ENCODE data around the gene AP1S3.

AP1S3 gene

DNA sequence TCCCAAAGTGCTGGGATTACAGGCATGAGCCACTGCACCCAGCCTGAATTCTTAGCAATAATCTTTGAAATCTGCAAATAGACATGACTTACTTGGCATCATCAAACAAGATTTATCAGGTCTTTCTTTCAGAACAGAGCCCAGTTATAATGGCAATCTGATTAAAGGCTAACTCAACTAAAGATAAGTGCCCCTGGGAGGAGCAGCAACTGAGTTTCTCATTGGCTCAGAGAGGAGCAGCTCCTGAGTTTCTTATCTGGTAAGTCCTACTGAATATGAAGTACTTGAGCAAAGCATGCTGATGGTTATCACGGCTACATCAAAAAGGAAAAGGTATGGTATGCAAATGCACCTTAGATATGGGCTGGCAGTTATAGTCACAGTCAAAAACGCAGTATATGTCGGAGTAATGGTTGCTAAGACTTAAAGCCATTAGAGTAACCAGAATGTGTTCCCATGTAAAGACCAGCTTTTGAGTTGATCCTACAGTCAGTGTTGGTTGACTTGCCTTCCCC is 15.0 kb upstream of the AP1S3 start:
- no peak overlapping the region for H3K9ac ChIP-seq (ENCODE audit: low read length)
- H3K4me1 ChIP-seq (ENCODE audit: control insufficient read depth, insufficient read depth, low read length) = peaks cover 12% of the 10 kb centered on the region
- H3K4me3 ChIP-seq (ENCODE audit: low read length) = no peak overlapping the region
- no peaks in the 10 kb centered on the region for H3K9me3 ChIP-seq (ENCODE audit: control insufficient read depth, low read length)
- peaks cover 29% of the 10 kb centered on the region for H3K36me3 ChIP-seq (ENCODE audit: control insufficient read depth, insufficient read depth, low read length, severe bottlenecking)
- no peaks in the 10 kb centered on the region for H3K27me3 ChIP-seq (replicated peaks; ENCODE audit: control insufficient read depth, insufficient read depth, low read length)
- DNase-seq (ENCODE audit: low read depth) = no peak

DNA sequence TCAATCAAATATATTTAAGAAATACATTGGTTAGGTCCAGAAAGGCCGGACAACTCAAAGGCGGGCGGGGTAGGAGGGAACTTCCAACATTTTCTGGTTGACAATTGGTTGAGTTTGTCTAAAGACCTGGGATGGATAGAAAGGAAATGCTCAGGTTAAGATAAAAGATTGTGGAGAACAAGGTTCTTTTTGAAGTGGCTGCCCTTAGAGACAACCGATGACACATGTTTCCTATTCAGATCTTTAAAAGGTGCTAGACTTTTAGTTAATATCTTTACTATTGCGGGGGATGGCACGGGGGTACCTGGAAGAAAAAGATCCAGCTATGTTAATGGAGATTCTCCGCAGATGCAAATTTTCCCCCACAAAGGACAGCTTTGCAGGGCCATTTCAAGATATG is 10.0 kb upstream of the AP1S3 start:
- H3K4me3 ChIP-seq (ENCODE audit: low read length) = no peak overlapping the region
- no peaks in the 10 kb centered on the region for H3K27me3 ChIP-seq (replicated peaks; ENCODE audit: control insufficient read depth, insufficient read depth, low read length)
- no peaks in the 10 kb centered on the region for H3K4me1 ChIP-seq (ENCODE audit: control insufficient read depth, insufficient read depth, low read length)
- peaks cover 10% of the 10 kb centered on the region for H3K36me3 ChIP-seq (ENCODE audit: control insufficient read depth, insufficient read depth, low read length, severe bottlenecking)
- H3K9ac ChIP-seq (ENCODE audit: low read length) = no peak overlapping the region
- DNase-seq (ENCODE audit: low read depth) = no peak
- no peaks in the 10 kb centered on the region for H3K9me3 ChIP-seq (ENCODE audit: control insufficient read depth, low read length)

DNA sequence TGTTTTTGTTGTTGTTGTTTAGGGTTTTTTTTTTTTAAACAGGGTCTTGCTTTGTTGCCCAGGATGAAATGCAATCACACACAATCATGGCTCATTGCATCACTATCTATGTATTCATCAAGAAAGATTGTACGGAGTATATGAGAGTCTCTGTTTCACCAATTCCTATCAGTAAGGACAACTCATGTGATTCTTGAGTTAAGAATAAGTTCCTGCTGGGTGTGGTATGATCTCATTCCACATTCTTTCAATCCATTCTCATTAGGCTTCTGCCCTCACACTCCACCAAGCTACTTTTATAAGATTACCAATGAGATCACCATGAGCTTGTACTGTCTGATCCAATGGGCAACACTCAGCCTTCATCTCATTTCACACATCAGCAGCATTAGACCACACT is 9.1 kb upstream of the AP1S3 start:
- Histone ChIP-seq H3K4me3 (ENCODE audit: low read length) (no peak overlapping the region), H3K9me3 (ENCODE audit: control insufficient read depth, low read length) (no peaks in the 10 kb centered on the region), H3K36me3 (ENCODE audit: control insufficient read depth, insufficient read depth, low read length, severe bottlenecking) (peaks cover 8% of the 10 kb centered on the region), H3K27me3 (replicated peaks; ENCODE audit: control insufficient read depth, insufficient read depth, low read length) (no peaks in the 10 kb centered on the region), H3K9ac (ENCODE audit: low read length) (no peak overlapping the region), H3K4me1 (ENCODE audit: control insufficient read depth, insufficient read depth, low read length) (no peaks in the 10 kb centered on the region)
- peak; percentile 78 for DNase-seq (ENCODE audit: low read depth)

DNA sequence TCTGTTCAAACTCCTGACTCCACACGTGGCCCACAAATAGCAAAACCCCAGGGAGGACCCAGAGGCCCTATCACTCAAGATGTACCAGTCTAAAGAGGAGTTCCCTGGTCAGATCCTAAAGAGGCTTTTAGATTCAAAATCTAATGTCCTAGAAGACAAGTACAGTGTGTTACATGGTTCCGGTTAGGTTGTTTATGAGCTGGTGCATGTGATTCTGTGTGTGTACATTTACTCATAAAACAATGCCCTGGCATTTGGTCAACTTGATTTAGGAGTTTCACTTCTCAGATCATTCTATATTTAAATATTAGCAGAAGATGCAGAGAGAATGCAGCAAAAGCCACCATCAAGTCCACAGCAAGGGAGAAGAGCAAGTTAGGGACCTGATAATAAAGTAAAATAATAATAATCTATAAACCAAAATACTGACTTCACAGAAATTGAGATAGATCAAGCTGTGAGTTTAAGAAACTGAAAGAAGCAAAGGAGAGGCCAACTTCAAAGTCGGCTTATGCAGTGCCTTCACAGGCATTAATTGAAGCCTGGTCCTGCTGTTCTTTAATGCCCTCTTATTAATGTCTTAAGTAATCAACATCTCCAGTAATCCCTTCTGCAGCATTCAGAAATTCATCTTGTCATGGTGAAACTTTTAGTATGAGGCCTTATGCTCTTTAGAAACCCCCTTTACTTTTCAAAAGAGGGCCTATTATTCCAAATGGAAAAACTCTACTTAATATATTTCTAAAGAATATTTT is 4.2 kb upstream of the AP1S3 start:
- Histone ChIP-seq H3K36me3 (ENCODE audit: control insufficient read depth, insufficient read depth, low read length, severe bottlenecking) (peaks cover 4% of the 10 kb centered on the region), H3K4me1 (ENCODE audit: control insufficient read depth, insufficient read depth, low read length) (peaks cover 2% of the 10 kb centered on the region), H3K27me3 (replicated peaks; ENCODE audit: control insufficient read depth, insufficient read depth, low read length) (no peaks in the 10 kb centered on the region), H3K4me3 (ENCODE audit: low read length) (no peak overlapping the region), H3K9me3 (ENCODE audit: control insufficient read depth, low read length) (no peaks in the 10 kb centered on the region), H3K9ac (ENCODE audit: low read length) (no peak overlapping the region)
- no peak for DNase-seq (ENCODE audit: low read depth)

DNA sequence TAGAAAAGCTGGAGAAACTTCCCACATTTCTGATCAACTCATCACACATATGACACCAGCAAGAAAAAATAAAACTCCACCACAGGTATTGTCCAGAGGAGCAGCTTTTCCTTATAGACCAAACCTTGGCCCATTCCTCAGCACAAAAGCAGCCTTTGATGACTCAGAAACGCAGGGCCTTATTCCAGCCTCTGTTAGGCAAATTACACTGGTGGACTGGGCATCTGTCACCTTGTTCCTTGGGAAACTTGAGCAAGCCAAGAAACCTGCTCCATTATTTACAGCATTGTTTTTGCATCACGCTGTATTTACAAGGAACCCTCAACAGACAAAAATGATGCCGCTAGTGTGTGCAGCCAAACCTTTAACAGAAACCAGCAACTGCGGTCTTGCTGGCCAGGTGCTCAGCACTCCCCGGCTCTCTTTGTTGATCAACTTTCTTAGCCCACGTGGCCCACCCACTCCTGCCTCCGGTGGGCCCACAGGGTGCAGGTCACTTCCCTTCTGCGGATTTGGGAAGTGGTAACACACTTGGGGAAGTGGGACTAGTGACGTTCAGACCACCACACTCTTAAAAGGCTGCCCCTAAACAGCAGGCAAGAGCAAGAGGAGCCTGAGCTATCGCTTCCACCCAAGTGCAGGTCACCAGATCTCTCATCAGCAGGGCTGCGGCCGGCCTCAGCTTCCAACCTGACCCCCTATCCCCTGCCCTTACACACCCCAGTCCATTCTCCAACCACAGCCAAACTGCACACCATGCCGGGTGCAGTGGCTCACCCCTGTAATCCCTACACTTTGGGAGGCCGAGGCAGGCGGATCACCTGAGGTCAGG is 1.5 kb downstream of the AP1S3 start:
- Histone ChIP-seq H3K9me3 (ENCODE audit: control insufficient read depth, low read length) (no peaks in the 10 kb centered on the region), H3K36me3 (ENCODE audit: control insufficient read depth, insufficient read depth, low read length, severe bottlenecking) (no peaks in the 10 kb centered on the region), H3K9ac (ENCODE audit: low read length) (no peak overlapping the region), H3K4me1 (ENCODE audit: control insufficient read depth, insufficient read depth, low read length) (peaks cover 10% of the 10 kb centered on the region), H3K4me3 (ENCODE audit: low read length) (no peak overlapping the region), H3K27me3 (replicated peaks; ENCODE audit: control insufficient read depth, insufficient read depth, low read length) (no peaks in the 10 kb centered on the region)
- DNase-seq (ENCODE audit: low read depth) = no peak

DNA sequence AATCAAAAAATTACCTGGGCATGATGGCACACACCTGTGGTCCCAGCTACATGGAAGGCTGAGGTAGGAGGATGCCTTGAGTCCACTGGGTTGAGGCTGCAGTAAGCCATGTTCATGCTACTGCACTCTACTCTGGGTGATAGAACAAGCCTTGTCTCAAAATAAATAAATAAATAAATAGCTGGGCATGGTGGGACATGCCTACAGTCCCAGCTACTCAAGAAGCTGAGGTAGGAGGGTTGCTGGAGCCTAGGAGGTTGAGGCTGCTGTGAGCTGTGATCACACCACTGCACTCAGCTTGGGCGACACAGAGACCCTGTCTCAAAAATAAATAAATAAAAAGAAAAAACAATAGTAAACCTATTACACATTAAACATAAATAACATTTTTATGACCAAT is 3.0 kb downstream of the AP1S3 start:
- Histone ChIP-seq H3K4me3 (ENCODE audit: low read length) (no peak overlapping the region), H3K9me3 (ENCODE audit: control insufficient read depth, low read length) (no peaks in the 10 kb centered on the region), H3K9ac (ENCODE audit: low read length) (no peak overlapping the region), H3K36me3 (ENCODE audit: control insufficient read depth, insufficient read depth, low read length, severe bottlenecking) (no peaks in the 10 kb centered on the region), H3K4me1 (ENCODE audit: control insufficient read depth, insufficient read depth, low read length) (peaks cover 10% of the 10 kb centered on the region), H3K27me3 (replicated peaks; ENCODE audit: control insufficient read depth, insufficient read depth, low read length) (no peaks in the 10 kb centered on the region)
- DNase-seq (ENCODE audit: low read depth) = no peak

DNA sequence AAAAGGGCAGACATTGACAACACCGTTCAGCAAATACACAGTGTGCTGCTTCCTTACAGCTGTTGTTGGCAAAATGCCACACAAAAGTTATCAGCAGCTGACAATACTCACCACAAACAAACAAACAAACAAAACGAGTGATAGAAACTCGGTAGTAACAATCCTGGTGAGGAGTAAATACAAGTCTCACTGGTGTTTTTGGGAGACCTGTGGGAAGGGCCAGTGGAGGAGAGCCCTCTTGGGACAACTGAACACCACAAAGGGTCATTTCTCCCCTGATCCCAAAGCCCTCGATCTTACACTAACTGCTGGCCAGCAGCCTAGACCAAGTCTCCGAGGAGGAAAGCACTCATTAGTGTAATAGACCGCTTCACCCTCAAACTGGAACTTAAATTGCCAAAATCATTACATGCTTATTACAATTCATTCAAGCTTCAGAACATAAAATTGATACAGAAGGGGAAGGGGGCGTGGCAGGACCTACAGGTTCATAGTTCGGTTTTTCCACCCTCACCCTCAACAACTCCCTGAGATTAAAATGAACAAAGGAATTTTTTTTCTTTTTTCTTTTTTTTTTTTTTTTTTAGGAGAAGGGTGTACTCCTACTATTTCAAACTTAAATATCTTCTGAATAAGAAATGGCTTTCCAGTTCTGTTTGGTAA is 5.0 kb downstream of the AP1S3 start:
- Histone ChIP-seq H3K36me3 (ENCODE audit: control insufficient read depth, insufficient read depth, low read length, severe bottlenecking) (no peaks in the 10 kb centered on the region), H3K9ac (ENCODE audit: low read length) (no peak overlapping the region), H3K4me3 (ENCODE audit: low read length) (no peak overlapping the region), H3K9me3 (ENCODE audit: control insufficient read depth, low read length) (no peaks in the 10 kb centered on the region), H3K27me3 (replicated peaks; ENCODE audit: control insufficient read depth, insufficient read depth, low read length) (no peaks in the 10 kb centered on the region), H3K4me1 (ENCODE audit: control insufficient read depth, insufficient read depth, low read length) (peaks cover 10% of the 10 kb centered on the region)
- DNase-seq (ENCODE audit: low read depth) = no peak

DNA sequence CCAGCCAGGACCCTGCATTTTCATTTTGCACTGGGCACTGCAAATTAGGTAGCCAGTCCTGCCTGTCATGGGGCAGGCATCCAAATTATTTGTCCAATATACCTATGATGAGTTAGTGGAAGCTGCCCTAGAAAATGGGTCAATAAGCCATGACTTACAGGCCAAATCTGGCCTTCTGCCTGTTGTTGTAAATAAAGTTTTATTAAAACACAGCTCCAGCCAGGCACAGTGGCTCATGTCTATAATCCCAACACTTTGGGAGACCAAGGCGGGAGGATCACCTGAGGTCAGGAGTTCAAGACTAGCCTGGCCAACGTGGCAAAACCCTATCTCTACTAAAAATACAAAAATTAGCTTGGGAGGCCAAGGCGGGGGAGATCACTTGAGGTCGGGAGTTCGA is 8.3 kb downstream of the AP1S3 start:
- H3K36me3 ChIP-seq (ENCODE audit: control insufficient read depth, insufficient read depth, low read length, severe bottlenecking) = no peaks in the 10 kb centered on the region
- DNase-seq (ENCODE audit: low read depth) = no peak

DNA sequence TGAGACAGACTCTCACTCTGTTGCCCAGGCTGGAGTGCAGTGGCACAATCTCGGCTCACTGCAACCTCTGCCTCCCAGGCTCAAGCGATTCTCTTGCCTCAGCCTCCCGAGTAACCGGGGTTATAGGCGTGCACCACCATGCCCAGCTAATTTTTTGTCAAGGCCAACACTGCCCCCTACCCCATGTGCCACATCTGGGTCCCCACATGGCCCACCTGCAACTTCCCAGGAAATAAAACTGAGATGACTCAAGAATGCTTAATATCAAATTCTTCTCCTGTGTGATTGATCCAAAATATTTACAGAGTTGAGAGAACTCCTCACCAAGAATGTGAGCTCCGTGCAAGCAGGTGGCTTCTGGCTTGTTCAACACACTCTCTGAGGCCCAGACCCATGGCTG is 9.1 kb downstream of the AP1S3 start:
- Histone ChIP-seq H3K4me1 (ENCODE audit: control insufficient read depth, insufficient read depth, low read length) (peaks cover 6% of the 10 kb centered on the region), H3K9ac (ENCODE audit: low read length) (no peak overlapping the region), H3K27me3 (replicated peaks; ENCODE audit: control insufficient read depth, insufficient read depth, low read length) (no peaks in the 10 kb centered on the region), H3K36me3 (ENCODE audit: control insufficient read depth, insufficient read depth, low read length, severe bottlenecking) (no peaks in the 10 kb centered on the region), H3K4me3 (ENCODE audit: low read length) (no peak overlapping the region), H3K9me3 (ENCODE audit: control insufficient read depth, low read length) (no peaks in the 10 kb centered on the region)
- DNase-seq (ENCODE audit: low read depth) = no peak

More for the DNA sequence above, 8.3 kb downstream of the AP1S3 start:
- Histone ChIP-seq H3K9me3 (ENCODE audit: control insufficient read depth, low read length) (no peaks in the 10 kb centered on the region), H3K27me3 (replicated peaks; ENCODE audit: control insufficient read depth, insufficient read depth, low read length) (no peaks in the 10 kb centered on the region), H3K4me3 (ENCODE audit: low read length) (no peak overlapping the region), H3K9ac (ENCODE audit: low read length) (no peak overlapping the region), H3K4me1 (ENCODE audit: control insufficient read depth, insufficient read depth, low read length) (peaks cover 6% of the 10 kb centered on the region)

DNA sequence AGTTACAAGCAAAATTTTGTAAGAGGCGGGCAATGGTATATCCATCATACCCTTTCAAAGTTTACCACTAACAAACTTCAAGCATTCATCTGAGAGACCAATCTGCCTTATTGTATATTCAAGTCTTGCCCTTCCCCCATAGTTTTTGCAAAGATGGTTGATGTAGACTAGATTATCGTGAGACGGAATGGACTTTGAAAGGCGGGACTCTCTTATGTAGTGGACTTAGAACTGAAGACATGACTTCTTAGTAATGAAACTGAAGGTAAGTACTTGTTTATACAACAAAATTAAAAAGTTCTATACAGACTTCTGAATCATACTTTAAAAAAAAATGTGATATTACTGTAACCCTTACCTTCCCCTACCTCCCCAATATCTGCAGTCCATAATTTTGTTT is 10.4 kb downstream of the AP1S3 start:
- no peak overlapping the region for H3K4me3 ChIP-seq (ENCODE audit: low read length)

DNA sequence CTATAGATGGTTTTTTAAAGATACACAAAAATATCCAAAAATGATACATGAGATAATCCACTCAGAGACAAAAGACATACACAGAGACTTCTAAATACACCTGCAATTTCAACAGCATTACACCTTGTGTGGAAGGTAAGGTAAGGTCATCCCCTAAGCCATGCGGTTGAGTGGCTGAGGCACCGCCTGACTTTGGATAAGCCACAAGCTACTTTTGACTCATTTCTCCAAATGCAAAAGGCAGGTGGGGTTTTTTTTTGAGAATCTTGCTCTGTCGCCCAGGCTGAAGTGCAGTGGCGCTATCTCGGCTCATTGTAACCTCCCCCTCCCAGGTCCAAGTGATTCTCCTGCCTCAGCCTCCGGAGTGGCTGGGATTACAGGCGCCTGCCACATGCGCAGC is 13.1 kb downstream of the AP1S3 start:
- H3K9ac ChIP-seq (ENCODE audit: low read length) = no peak overlapping the region
- H3K27me3 ChIP-seq (replicated peaks; ENCODE audit: control insufficient read depth, insufficient read depth, low read length) = no peaks in the 10 kb centered on the region
- peaks cover 2% of the 10 kb centered on the region for H3K4me1 ChIP-seq (ENCODE audit: control insufficient read depth, insufficient read depth, low read length)
- no peaks in the 10 kb centered on the region for H3K36me3 ChIP-seq (ENCODE audit: control insufficient read depth, insufficient read depth, low read length, severe bottlenecking)
- no peaks in the 10 kb centered on the region for H3K9me3 ChIP-seq (ENCODE audit: control insufficient read depth, low read length)
- no peak overlapping the region for H3K4me3 ChIP-seq (ENCODE audit: low read length)
- no peak for DNase-seq (ENCODE audit: low read depth)

More for the DNA sequence above, 10.4 kb downstream of the AP1S3 start:
- no peaks in the 10 kb centered on the region for H3K9me3 ChIP-seq (ENCODE audit: control insufficient read depth, low read length)
- H3K9ac ChIP-seq (ENCODE audit: low read length) = no peak overlapping the region
- no peaks in the 10 kb centered on the region for H3K4me1 ChIP-seq (ENCODE audit: control insufficient read depth, insufficient read depth, low read length)
- DNase-seq (ENCODE audit: low read depth) = no peak
- no peaks in the 10 kb centered on the region for H3K27me3 ChIP-seq (replicated peaks; ENCODE audit: control insufficient read depth, insufficient read depth, low read length)
- H3K36me3 ChIP-seq (ENCODE audit: control insufficient read depth, insufficient read depth, low read length, severe bottlenecking) = no peaks in the 10 kb centered on the region

All from adipocyte (in vitro differentiated cells).